ENCODE results near the gene ZC3HAV1L.

DNA sequence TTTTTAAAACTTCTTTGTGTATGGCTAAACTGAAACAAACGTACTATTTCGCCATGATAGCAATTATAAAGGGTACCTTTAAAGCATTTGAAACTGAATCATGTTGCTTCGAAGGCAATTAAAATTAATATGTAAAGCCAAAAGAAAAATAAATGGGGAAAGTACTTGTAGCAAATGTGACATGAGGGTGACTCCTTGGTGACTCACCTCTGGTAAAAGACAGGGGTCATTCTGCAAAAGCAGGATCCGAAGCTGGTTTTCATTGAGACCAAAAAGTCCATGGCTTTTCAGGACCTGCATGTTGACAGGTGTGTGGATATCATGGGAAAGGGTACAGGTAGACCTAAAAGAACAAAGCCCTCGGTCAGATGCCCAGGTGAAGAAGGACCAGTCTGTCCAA is 1.5 kb downstream of the ZC3HAV1L start:
- TF ChIP-seq POLR2AphosphoS5 (IDR thresholded peaks at IDR 0.05; ENCODE audit: low read depth, low read length) (no peak), POLR2A (IDR thresholded peaks at IDR 0.05; ENCODE audit: low read depth, low read length) (no peak)
